Measurements from ENCODE around the gene PMVK.
A peak's percentile ranks its signal among the peaks of the same experiment; 100 is the strongest.

Gene PMVK

DNA sequence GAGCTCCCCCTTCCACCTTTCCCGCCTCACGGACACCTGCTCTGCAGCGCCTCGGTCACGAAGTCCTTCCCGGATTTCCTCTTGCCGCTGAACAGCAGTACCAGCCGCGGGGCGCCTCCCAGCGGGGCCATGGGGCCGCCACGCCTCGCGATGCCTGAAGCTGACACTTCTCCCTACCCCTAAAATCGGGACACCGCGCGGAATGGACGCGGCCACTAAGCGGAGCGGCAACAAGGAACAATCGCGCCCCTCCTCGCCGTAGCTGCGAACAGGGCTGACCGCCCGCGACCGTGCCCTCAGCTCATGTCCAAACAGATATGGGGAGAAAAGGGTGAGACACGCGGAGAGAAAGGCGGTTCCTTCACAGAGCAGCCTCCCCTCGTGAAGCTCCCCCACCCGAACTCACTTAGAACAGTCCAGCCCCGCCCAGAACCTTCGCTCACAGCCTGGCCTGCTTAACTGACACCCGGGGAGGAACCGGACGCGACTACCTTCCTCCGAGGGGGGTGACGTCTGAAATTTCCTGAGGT is at the start of gene PMVK:
Gene PMVK, minus strand, starts transcription at position 165 of the 530 bp plus-strand sequence. Its CDS starts 34 bp downstream, at position 131.
- H3K36me3 ChIP-seq (ENCODE audit: insufficient read depth, low read length): no peaks in the 10 kb centered on the region
- H3K79me2 ChIP-seq (ENCODE audit: insufficient read depth, low read length): peaks cover 12% of the 10 kb centered on the region
- H4K20me1 ChIP-seq (ENCODE audit: insufficient read depth, low read length): no peaks in the 10 kb centered on the region
- TF ChIP-seq, protein P1, sequence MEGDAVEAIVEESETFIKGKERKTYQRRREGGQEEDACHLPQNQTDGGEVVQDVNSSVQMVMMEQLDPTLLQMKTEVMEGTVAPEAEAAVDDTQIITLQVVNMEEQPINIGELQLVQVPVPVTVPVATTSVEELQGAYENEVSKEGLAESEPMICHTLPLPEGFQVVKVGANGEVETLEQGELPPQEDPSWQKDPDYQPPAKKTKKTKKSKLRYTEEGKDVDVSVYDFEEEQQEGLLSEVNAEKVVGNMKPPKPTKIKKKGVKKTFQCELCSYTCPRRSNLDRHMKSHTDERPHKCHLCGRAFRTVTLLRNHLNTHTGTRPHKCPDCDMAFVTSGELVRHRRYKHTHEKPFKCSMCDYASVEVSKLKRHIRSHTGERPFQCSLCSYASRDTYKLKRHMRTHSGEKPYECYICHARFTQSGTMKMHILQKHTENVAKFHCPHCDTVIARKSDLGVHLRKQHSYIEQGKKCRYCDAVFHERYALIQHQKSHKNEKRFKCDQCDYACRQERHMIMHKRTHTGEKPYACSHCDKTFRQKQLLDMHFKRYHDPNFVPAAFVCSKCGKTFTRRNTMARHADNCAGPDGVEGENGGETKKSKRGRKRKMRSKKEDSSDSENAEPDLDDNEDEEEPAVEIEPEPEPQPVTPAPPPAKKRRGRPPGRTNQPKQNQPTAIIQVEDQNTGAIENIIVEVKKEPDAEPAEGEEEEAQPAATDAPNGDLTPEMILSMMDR (IDR thresholded peaks at IDR 0.05; ENCODE audit: borderline replicate concordance, extremely low read depth, low read length, poor library complexity, severe bottlenecking): peak; percentile 59
- TF ChIP-seq EZH2 (IDR thresholded peaks at IDR 0.05; ENCODE audit: borderline replicate concordance, low read depth, low read length, severe bottlenecking): no peak
- no peaks in the 10 kb centered on the region for H3K27me3 ChIP-seq (ENCODE audit: insufficient read depth, low read length, poor library complexity)
- peak within 1 kb of the TSS; percentile 86 for H2AFZ ChIP-seq (ENCODE audit: low read depth, low read length)
- DNase-seq: peak; percentile 95
- peak within 1 kb of the TSS; percentile 87 for H3K4me2 ChIP-seq (ENCODE audit: insufficient read depth, low read length)
- peak within 1 kb of the TSS; percentile 95 for H3K27ac ChIP-seq (ENCODE audit: low read length)
- no peaks in the 10 kb centered on the region for H3K9me3 ChIP-seq (ENCODE audit: insufficient read depth, low read length, severe bottlenecking)
- H3K9ac ChIP-seq (ENCODE audit: low read depth, low read length): peak within 1 kb of the TSS; percentile 69
- peak within 1 kb of the TSS; percentile 27 to 64; a peak in 3 of 4 replicates for H3K4me3 ChIP-seq (ENCODE audit: low read depth in 1 of 2, low read length in 2 of 2)
- peaks cover 41% of the 10 kb centered on the region for H3K4me1 ChIP-seq (ENCODE audit: insufficient read depth, low read length)
- peak; percentile 87 for ATAC-seq (ENCODE audit: insufficient read depth, low read depth)

DNA sequence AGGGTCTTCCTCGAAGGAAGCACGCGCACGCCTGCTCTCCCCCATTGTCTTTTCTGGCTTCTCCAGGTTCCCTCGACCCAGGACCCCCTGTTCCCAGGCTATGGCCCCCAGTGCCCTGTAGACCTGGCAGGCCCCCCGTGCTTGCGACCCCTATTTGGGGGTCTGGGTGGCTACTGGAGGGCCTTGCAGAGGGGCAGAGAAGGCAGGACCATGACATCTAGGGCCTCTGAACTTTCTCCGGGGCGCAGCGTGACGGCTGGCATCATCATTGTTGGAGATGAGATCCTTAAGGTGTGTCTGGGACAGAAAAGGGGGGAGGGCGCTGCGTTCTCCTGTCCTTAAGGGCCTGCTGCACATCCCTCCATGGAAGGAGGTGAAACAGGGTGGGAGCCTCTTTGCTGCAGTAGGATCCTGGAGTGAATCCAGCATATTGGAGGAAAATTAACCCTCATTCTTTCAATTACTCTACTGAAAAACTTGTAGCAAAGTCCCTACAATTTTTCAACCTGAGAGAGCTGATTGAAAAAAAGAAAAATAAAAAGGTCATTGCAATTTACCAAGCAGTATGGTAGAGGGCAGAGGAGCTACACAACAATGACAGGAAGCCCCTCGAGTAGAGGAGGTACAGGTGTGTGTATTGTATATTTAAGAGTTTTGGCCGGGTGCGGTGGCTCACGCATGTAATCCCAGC is 47.4 kb upstream of the PMVK start:
- Histone ChIP-seq H3K79me2 (ENCODE audit: insufficient read depth, low read length) (peaks cover 39% of the 10 kb centered on the region), H3K9me3 (ENCODE audit: insufficient read depth, low read length, severe bottlenecking) (no peaks in the 10 kb centered on the region), H3K36me3 (ENCODE audit: insufficient read depth, low read length) (peaks cover 37% of the 10 kb centered on the region), H4K20me1 (ENCODE audit: insufficient read depth, low read length) (peaks cover 22% of the 10 kb centered on the region; the same call in 1 of the 2 replicates), H3K4me1 (ENCODE audit: insufficient read depth, low read length) (peaks cover 39% of the 10 kb centered on the region), H3K4me3 (ENCODE audit: low read depth in 1 of 2, low read length in 2 of 2) (peak overlapping the region; percentile 71 to 75; a peak in 3 of 4 replicates), H2AFZ (ENCODE audit: low read depth, low read length) (peak overlapping the region; percentile 77), H3K9ac (ENCODE audit: low read depth, low read length) (peak overlapping the region; percentile 66), H3K27me3 (ENCODE audit: insufficient read depth, low read length, poor library complexity) (no peaks in the 10 kb centered on the region), H3K27ac (ENCODE audit: low read length) (peak overlapping the region; percentile 77), H3K4me2 (ENCODE audit: insufficient read depth, low read length) (peak overlapping the region; percentile 96)
- no peak for DNase-seq
- no peak for ATAC-seq (ENCODE audit: insufficient read depth, low read depth)
- no peak for TF ChIP-seq EZH2 (IDR thresholded peaks at IDR 0.05; ENCODE audit: borderline replicate concordance, low read depth, low read length, severe bottlenecking)
- TF ChIP-seq, protein P1 (IDR thresholded peaks at IDR 0.05; ENCODE audit: borderline replicate concordance, extremely low read depth, low read length, poor library complexity, severe bottlenecking): peak; percentile 8

DNA sequence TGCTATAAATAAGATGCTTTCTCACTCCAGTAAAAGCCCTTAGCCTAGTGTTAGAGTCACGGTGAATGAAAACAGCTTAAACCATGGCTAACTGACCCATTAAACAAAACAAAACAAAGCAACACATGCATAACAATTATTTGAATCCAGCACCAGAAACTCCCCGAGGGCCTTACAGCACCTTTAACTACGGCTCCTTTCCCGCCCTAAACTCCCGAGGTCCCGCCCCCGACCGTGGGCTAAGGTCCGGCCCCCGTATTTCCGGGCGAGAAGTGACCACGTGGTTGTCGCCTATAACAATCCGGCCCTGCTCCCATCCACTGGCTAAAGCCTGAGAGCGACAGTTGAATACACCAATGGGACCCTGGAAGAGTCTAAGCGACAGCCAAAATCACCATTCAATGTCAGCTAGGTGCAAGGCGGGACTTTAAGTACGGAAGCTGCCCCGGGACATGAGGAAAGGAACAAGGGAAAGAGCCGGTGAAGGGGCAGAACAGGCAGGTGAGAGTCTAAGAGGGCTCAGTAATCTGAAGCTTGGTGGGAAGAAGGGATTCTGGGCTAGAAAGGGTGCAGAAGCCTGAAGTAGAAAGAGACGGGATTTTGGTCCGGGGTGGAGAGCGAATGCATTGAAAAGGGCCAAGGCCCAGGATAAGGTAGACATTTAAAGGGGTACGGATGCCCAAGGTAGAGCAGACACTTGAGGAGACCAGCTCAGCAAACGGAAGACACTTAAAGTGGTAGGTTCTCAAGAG is 46.6 kb upstream of the PMVK start, which contains the start of gene FLAD1:
Gene FLAD1, plus strand, starts transcription at position 448 of the 752 bp plus-strand sequence. CDS start 351 bp downstream, outside the sequence.
- Histone ChIP-seq H3K4me1 (ENCODE audit: insufficient read depth, low read length) (peaks cover 39% of the 10 kb centered on the region), H3K27ac (ENCODE audit: low read length) (peak within 1 kb of the TSS; percentile 77), H3K9me3 (ENCODE audit: insufficient read depth, low read length, severe bottlenecking) (no peaks in the 10 kb centered on the region), H3K79me2 (ENCODE audit: insufficient read depth, low read length) (peaks cover 44% of the 10 kb centered on the region), H3K36me3 (ENCODE audit: insufficient read depth, low read length) (peaks cover 34% of the 10 kb centered on the region), H3K9ac (ENCODE audit: low read depth, low read length) (peak within 1 kb of the TSS; percentile 66), H3K27me3 (ENCODE audit: insufficient read depth, low read length, poor library complexity) (no peaks in the 10 kb centered on the region), H3K4me3 (ENCODE audit: low read depth in 1 of 2, low read length in 2 of 2) (peak within 1 kb of the TSS; percentile 71 to 75; a peak in 3 of 4 replicates), H2AFZ (ENCODE audit: low read depth, low read length) (peak within 1 kb of the TSS; percentile 77), H3K4me2 (ENCODE audit: insufficient read depth, low read length) (peak within 1 kb of the TSS; percentile 96), H4K20me1 (ENCODE audit: insufficient read depth, low read length) (peaks cover 17% of the 10 kb centered on the region; the same call in 1 of the 2 replicates)
- TF ChIP-seq, protein P1 (IDR thresholded peaks at IDR 0.05; ENCODE audit: borderline replicate concordance, extremely low read depth, low read length, poor library complexity, severe bottlenecking): no peak
- no peak for TF ChIP-seq EZH2 (IDR thresholded peaks at IDR 0.05; ENCODE audit: borderline replicate concordance, low read depth, low read length, severe bottlenecking)
- DNase-seq (peak; percentile 99), ATAC-seq (ENCODE audit: insufficient read depth, low read depth) (peak; percentile 100)
